Gastroesophageal sphincter (tissue), 3 donors: ENCODE measurements around the gene PPP3CA.

Source experiments
- EP300 ChIP-seq: sonication (generic); formaldehyde crosslinking; IDR thresholded peaks from one replicate; pipeline ENCODE4 v1.6.1; 2017; ENCODE audit warnings: antibody characterized with exemption, mild to moderate bottlenecking
- POLR2A ChIP-seq, 2 donors: fragments of 450-650 bp; IDR thresholded peaks; one replicate each; pipeline ENCODE4 v1.6.1; 2017; ENCODE audit warnings: antibody characterized with exemption in 2 of 2, mild to moderate bottlenecking in 2 of 2, moderate library complexity in 1 of 2
- POLR2AphosphoS5 ChIP-seq: sonication (generic); formaldehyde crosslinking; IDR thresholded peaks from one replicate; pipeline ENCODE4 v1.6.1; 2017; ENCODE audit warnings: antibody characterized with exemption
- TF ChIP-seq, protein P1 (sequence below), 4 experiments: fragments of 200-600 bp in 2 of 4; fragments of 450-650 bp in 2 of 4; sonication (generic) in 1 of 4; IDR thresholded peaks; one replicate each; pipeline ENCODE4 v1.5.1; 2017 to 2019; ENCODE audit warnings: antibody characterized with exemption in 4 of 4, mild to moderate bottlenecking in 2 of 4, moderate library complexity in 2 of 4

DNA sequence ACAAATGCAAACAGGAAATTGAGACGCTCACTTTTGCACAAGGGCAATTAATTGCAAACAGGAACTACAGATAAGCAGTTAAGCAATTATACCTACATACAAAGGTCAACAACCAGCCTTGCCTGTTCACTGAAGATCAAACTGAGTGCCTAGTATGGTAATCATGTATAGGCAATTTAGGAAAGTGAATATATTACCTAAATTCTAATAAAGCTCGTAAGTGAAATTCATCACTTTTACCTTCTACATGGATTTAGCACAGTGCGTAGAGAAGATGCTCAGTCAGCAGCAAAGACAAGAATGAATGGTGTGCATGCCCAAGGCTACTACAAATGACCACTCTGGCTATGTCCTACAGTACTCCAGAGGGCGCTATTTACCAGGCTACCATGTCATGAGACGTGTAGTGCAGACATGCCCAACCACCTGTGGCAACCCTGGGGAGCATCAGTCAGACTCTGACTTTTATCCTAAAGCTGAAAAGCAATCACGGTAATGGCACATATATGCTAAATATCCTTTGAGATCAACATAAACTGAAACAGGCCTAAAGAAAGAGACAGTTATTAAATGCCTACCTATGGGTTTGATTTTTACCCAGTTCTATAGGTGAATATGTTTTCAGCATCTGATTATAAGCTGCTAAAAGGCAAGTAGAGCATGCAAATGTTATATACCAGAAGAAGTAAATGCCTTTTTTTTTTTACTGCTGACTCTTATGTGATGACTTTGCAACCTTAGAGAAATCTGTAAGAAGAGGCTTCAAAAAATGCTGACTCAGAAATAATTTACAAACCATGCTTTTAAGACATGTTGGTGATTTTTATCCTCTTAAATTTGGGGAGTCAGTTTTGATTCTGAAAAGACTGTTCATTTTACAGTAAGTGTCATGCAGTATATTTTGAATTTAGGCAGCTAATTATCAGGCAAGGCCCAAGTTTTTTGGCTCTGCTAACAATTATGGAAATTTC is 178.0 kb downstream of the PPP3CA start:
- TF ChIP-seq, protein P1, sequence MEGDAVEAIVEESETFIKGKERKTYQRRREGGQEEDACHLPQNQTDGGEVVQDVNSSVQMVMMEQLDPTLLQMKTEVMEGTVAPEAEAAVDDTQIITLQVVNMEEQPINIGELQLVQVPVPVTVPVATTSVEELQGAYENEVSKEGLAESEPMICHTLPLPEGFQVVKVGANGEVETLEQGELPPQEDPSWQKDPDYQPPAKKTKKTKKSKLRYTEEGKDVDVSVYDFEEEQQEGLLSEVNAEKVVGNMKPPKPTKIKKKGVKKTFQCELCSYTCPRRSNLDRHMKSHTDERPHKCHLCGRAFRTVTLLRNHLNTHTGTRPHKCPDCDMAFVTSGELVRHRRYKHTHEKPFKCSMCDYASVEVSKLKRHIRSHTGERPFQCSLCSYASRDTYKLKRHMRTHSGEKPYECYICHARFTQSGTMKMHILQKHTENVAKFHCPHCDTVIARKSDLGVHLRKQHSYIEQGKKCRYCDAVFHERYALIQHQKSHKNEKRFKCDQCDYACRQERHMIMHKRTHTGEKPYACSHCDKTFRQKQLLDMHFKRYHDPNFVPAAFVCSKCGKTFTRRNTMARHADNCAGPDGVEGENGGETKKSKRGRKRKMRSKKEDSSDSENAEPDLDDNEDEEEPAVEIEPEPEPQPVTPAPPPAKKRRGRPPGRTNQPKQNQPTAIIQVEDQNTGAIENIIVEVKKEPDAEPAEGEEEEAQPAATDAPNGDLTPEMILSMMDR (IDR thresholded peaks at IDR 0.05) = peak; percentile 19 to 70 (median 50)
- no peak for TF ChIP-seq POLR2A (IDR thresholded peaks at IDR 0.05)
- no peak for TF ChIP-seq POLR2AphosphoS5
- TF ChIP-seq EP300 = no peak
